HL-60 (cell line): ENCODE data around the gene LONP2.

Source experiments
- GABPA ChIP-seq: IDR thresholded peaks from 2 replicates; pipeline ENCODE4 v1.6.1; 2012; ENCODE audit warnings: low read depth
- POLR2AphosphoS5 ChIP-seq: IDR thresholded peaks from 2 replicates; pipeline ENCODE4 v1.6.1; 2012; ENCODE audit warnings: low read depth
- TF ChIP-seq, protein P1 (sequence below): IDR thresholded peaks from one replicate; pipeline ENCODE4 v1.5.1; 2011; ENCODE audit warnings: low read length, control low read depth, inconsistent platforms; ENCODE audit not compliant: insufficient read depth

- no peak for TF ChIP-seq POLR2AphosphoS5
- TF ChIP-seq, protein P1, sequence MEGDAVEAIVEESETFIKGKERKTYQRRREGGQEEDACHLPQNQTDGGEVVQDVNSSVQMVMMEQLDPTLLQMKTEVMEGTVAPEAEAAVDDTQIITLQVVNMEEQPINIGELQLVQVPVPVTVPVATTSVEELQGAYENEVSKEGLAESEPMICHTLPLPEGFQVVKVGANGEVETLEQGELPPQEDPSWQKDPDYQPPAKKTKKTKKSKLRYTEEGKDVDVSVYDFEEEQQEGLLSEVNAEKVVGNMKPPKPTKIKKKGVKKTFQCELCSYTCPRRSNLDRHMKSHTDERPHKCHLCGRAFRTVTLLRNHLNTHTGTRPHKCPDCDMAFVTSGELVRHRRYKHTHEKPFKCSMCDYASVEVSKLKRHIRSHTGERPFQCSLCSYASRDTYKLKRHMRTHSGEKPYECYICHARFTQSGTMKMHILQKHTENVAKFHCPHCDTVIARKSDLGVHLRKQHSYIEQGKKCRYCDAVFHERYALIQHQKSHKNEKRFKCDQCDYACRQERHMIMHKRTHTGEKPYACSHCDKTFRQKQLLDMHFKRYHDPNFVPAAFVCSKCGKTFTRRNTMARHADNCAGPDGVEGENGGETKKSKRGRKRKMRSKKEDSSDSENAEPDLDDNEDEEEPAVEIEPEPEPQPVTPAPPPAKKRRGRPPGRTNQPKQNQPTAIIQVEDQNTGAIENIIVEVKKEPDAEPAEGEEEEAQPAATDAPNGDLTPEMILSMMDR, result no peak
- no peak for TF ChIP-seq GABPA
These were observed 126.1 kb downstream of the LONP2 start for GRCh38 chr16:48370229-48370628.
